Aorta (tissue), 5 donors: ENCODE data around the gene EPB41L4A. TPM values are rescaled to one million over a fixed set of nuclear protein-coding genes. Genes with fewer than 3 reads are reported as not detected.

Experiments used
- ATAC-seq: fragments of 200-7000 bp; cut with Tn5 transposase; one replicate; pipeline ENCODE4 v1.9.1; 2022; ENCODE audit warnings: moderate library complexity; ENCODE audit not compliant: low FRiP score
- DNase-seq, 2 donors: peaks; one replicate each; pipeline ENCODE4 v3.0.0-alpha.2; 2020
- H3K27ac ChIP-seq, 2 donors: one replicate each; pipeline ENCODE4 v1.5.1; 2013; ENCODE audit warnings: low read length in 2 of 2, mild to moderate bottlenecking in 2 of 2, moderate library complexity in 2 of 2, control low read depth in 1 of 2, inconsistent platforms in 1 of 2, low read depth in 1 of 2
- H3K27me3 ChIP-seq, 2 donors: one replicate each; pipeline ENCODE4 v1.6.1; 2013; ENCODE audit warnings: control low read depth in 1 of 2, low read length in 1 of 2, mild to moderate bottlenecking in 1 of 2, moderate library complexity in 1 of 2; ENCODE audit not compliant: insufficient read depth in 2 of 2, control insufficient read depth in 1 of 2
- H3K36me3 ChIP-seq, 2 donors: one replicate each; pipeline ENCODE4 v1.6.1; 2013; ENCODE audit warnings: control low read depth in 1 of 2, low read length in 1 of 2, mild to moderate bottlenecking in 1 of 2; ENCODE audit not compliant: insufficient read depth in 2 of 2, control insufficient read depth in 1 of 2
- H3K4me1 ChIP-seq, 2 donors: one replicate each; pipeline ENCODE4 v1.6.1; 2013; ENCODE audit warnings: low read length in 2 of 2, control low read depth in 1 of 2, mild to moderate bottlenecking in 1 of 2, moderate library complexity in 1 of 2; ENCODE audit not compliant: insufficient read depth in 2 of 2, control insufficient read depth in 1 of 2
- H3K4me3 ChIP-seq, 2 donors: one replicate each; pipeline ENCODE4 v1.5.1; 2013; ENCODE audit warnings: low read length in 2 of 2, control low read depth in 1 of 2, mild to moderate bottlenecking in 1 of 2
- H3K9me3 ChIP-seq: one replicate; pipeline ENCODE4 v1.6.1; 2013; ENCODE audit warnings: mild to moderate bottlenecking, low read length; ENCODE audit not compliant: control insufficient read depth
- WGBS, 2 donors: extraction: QIAGEN DNeasy Blood & Tissue Kit; methylation state at CpG; one replicate each; pipeline ENCODE4 v1.1.7; 2013; 5-methylcytosine and 5-hydroxymethylcytosine counted together
- intact Hi-C, 2 donors: fragments of 100-400 bp; cut with DNase I; formaldehyde crosslinking; loops; one replicate each; pipeline versions ENCODE4 v1.14.2 to v1.15.0; 2022
- polyA plus RNA-seq, 2 donors: library from polyadenylated mRNA; stranded (reverse); fragments of 200-250 nt; gene quantifications; one replicate each; pipeline ENCODE4 v1.2.3, GENCODE V29; 2013
- total RNA-seq, 2 donors: library from RNA; stranded (reverse); fragmentation: NEBNext Ultra II Directional; extraction: Animal tissue kit (Norgen Biotek cat#: 25700); gene quantifications; one replicate each; pipeline ENCODE4 v1.2.1, GENCODE V29; 2021
- donor health status: healthy with polysubstance abuse.
- donor health status: Bipolar disorder and iron deficiency.
- donor health status: DM: no; HTN: no; CAD: no.
- donor health status: DM: no; HTN: no; CAD: no.
- donor health status: DM: yes; HTN: yes; CAD: no.

The EPB41L4A gene
- total and polyA plus RNA-seq, 4 donors = 4.4 to 39.3 (median 22.4) TPM

DNA sequence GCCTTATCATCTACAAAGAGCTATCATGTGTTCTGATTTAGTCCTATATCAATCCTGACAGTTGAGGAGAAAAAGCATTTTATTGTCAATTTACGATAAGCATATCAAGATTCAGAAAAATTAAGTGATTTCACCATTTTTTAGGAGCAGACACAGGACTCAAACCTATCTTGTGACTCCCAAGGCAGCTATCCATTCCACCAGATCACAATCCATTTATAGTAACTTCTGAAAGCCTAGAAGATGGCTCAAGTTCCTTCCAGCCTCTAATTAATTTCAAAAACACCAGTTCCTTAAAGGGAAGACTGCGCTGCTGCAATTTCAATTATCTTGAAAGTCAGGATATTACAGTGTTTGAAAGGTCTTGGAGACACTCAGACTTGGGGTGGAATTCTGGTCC is 114.3 kb downstream of the EPB41L4A start:
- DNase-seq = no peak
- ATAC-seq = no peak
- H3K9me3 ChIP-seq = no peaks in the 10 kb centered on the region
- H3K4me1 ChIP-seq = no peaks in the 10 kb centered on the region
- intact Hi-C loops = no loop called here
- H3K36me3 ChIP-seq = peaks cover 0 to 2% of the 10 kb centered on the region in 2 donors
- H3K27me3 ChIP-seq = no peaks in the 10 kb centered on the region
- H3K27ac ChIP-seq = no peak overlapping the region
- no peak overlapping the region for H3K4me3 ChIP-seq
- WGBS, 2 donors = 97 to 100% methylated on average over 2 of the region's 2 CpGs

DNA sequence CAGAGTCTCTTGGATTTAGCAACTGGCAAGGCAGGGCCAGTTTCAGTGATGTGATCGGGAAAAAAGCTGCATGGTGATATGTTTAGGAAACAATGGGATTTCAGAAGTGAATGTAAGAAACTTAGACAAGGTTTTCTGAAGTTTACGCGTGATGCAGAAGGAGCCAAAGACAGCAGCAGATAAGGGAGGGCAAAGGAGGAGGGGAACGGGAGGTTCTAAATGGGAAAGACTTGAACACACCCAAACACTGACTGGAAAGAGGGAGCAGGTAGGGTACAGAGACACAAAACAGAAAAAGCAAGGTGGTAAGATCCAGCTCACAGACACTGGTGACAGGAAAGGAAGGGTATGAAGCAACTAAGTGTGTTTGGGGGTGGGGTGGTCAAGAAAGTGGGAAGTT is 115.4 kb downstream of the EPB41L4A start:
- ATAC-seq (no peak), DNase-seq (no peak)
- Histone ChIP-seq H3K9me3 (no peaks in the 10 kb centered on the region), H3K36me3 (peaks cover 0 to 2% of the 10 kb centered on the region in 2 donors), H3K27me3 (no peaks in the 10 kb centered on the region), H3K4me1 (no peaks in the 10 kb centered on the region), H3K27ac (no peak overlapping the region), H3K4me3 (no peak overlapping the region)
- intact Hi-C loops = no loop called here
- WGBS, 2 donors = 39 to 53% methylated on average over 4 of the region's 4 CpGs

DNA sequence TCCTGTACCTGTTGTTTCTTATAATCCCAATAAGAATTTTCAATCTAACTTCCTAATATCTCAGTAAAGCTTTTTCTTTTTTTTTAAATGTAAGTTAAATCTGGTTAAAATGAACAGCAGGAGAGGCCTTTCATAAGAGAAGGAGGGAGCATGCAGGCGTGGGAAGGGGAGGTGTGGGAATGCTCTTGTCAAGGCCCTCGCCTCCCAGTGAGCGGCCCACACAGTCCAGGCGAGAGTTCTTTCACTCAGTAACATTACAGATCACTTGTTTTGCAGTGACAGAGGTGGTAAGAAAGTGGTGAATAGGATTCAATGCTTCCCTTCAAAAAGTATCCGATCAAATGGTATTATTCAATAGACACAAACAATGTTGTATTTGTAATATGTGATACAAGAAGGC is 125.0 kb downstream of the EPB41L4A start:
- no peak for ATAC-seq
- WGBS, 2 donors = 93 to 97% methylated on average over 5 of the region's 5 CpGs
- no peak for DNase-seq
- intact Hi-C loops = no loop called here
- no peaks in the 10 kb centered on the region for H3K27me3 ChIP-seq
- no peaks in the 10 kb centered on the region for H3K36me3 ChIP-seq
- no peaks in the 10 kb centered on the region for H3K4me1 ChIP-seq
- no peaks in the 10 kb centered on the region for H3K9me3 ChIP-seq
- H3K27ac ChIP-seq = no peak overlapping the region
- H3K4me3 ChIP-seq = no peak overlapping the region

DNA sequence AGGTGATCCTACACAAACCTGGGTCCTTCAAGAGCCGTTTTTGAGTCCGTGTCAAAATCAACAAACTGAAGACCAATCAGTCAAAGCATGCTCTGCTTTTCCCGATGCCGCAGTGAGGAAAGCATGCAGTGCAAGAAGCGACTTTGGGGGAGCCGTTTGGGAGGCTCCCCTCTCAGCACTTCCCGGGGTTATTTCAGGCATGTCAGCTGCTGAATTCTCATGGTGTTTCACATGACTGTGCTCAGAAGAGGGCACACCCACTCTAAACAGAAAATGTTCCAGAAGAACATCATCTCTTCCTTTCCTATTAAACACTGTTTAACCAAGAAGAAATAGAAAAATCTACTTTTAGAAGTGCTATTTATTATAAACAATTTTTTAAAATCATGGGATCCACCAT is 125.5 kb downstream of the EPB41L4A start:
- ATAC-seq (no peak), DNase-seq (no peak)
- Histone ChIP-seq H3K4me1 (no peaks in the 10 kb centered on the region), H3K27me3 (no peaks in the 10 kb centered on the region), H3K9me3 (no peaks in the 10 kb centered on the region), H3K36me3 (no peaks in the 10 kb centered on the region), H3K27ac (no peak overlapping the region), H3K4me3 (no peak overlapping the region)
- 54 to 73% methylated on average over 7 of the region's 7 CpGs for WGBS, 2 donors
- intact Hi-C loops = no loop called here

DNA sequence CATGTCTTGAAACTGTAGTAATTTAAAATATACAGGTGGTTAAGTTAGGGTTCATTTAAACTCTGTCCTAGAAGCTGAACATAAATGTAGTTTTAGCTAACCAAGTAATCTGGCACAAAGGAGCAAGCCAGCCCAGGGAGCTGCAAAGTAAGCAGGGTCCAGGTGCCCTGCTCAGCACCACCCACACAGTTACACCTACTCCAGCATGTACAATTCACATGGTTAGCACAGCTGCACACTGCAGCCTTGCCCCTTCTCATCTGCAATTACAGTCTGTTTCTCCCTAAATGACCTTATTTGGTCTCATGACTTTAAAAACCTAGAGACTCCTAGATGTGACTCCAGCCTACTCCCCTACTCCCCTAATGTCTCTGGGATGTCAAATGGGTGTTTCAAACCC is 128.4 kb downstream of the EPB41L4A start:
- Histone ChIP-seq H3K27ac (no peak overlapping the region), H3K36me3 (no peaks in the 10 kb centered on the region), H3K4me3 (no peak overlapping the region), H3K4me1 (no peaks in the 10 kb centered on the region), H3K27me3 (no peaks in the 10 kb centered on the region), H3K9me3 (no peaks in the 10 kb centered on the region)
- DNase-seq = no peak
- intact Hi-C loops = no loop called here
- no peak for ATAC-seq

DNA sequence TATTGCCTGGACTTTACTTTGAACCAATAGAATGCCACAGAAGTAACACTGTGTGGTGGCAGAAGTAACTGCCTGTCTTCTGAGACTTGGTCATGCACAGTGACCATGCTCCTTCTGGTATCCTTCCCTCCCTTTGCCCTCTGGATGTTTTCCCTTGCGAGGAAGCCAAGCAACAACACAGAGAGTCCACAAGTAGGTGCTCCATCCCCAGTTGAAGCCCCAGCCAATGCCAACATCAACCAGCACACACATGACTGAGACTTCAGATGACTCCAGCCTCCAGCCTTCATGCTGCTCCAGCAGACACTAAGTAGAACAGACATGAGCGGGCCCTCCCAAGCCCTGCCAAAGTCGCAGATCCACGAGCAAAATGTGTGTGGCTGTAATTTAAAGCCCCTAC is 129.6 kb downstream of the EPB41L4A start:
- Histone ChIP-seq H3K4me3 (no peak overlapping the region), H3K9me3 (no peaks in the 10 kb centered on the region), H3K27ac (no peak overlapping the region), H3K4me1 (no peaks in the 10 kb centered on the region), H3K27me3 (no peaks in the 10 kb centered on the region), H3K36me3 (no peaks in the 10 kb centered on the region)
- no peak for ATAC-seq
- intact Hi-C loops = no loop called here
- 89 to 96% methylated on average over 4 of the region's 4 CpGs for WGBS, 2 donors
- no peak for DNase-seq

DNA sequence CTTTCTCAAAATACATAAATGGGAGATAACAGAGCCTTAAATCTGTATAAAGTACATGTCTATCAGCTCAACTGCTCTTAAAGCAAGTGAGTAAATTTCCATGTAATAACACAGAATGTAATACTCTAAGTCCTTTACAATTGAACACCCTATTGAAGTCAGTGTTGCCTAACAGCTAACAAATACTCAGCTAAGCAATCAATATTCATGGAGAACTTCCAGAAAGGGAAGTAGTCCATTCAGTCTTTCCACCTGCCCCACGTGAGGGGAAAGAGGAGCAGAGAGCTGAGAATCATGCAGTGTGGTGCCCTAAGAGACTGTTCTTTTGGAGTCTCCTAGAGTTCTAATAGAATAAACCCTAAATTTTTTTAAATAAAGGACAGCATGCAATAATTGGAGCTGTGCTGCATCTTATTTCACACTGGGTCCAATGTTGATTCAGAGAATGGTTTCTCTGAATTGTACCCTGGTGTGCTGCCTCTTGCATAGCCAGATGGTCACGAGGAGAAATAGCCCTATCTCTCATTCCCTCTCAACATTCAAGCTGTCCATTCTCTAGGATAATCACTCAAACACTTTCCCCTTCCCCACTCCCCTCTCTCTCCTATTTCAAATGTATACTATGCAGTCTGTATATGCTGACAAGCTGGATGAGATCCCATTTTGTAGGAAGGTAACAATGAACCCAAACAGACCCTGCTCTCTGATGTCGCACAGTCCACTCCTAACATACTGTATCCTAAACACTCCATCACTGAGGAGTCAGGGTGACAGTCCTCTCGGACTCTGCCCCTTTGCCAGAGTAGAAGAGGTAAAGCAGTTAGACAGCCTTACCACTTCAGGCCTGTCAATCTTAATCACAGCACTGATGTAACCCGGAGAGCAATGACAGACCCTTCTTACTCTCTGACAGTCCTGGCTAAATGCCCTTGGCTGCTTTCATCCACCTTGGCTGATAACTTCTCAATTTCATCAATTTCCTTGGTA is 134.8 kb downstream of the EPB41L4A start:
- no peaks in the 10 kb centered on the region for H3K4me1 ChIP-seq
- H3K27ac ChIP-seq = no peak overlapping the region
- H3K4me3 ChIP-seq = no peak overlapping the region
- ATAC-seq = no peak
- H3K27me3 ChIP-seq = no peaks in the 10 kb centered on the region
- DNase-seq = no peak
- H3K36me3 ChIP-seq = no peaks in the 10 kb centered on the region
- intact Hi-C loops = no loop called here
- WGBS, 2 donors = 87% methylated on average over 5 of the region's 5 CpGs
- no peaks in the 10 kb centered on the region for H3K9me3 ChIP-seq

DNA sequence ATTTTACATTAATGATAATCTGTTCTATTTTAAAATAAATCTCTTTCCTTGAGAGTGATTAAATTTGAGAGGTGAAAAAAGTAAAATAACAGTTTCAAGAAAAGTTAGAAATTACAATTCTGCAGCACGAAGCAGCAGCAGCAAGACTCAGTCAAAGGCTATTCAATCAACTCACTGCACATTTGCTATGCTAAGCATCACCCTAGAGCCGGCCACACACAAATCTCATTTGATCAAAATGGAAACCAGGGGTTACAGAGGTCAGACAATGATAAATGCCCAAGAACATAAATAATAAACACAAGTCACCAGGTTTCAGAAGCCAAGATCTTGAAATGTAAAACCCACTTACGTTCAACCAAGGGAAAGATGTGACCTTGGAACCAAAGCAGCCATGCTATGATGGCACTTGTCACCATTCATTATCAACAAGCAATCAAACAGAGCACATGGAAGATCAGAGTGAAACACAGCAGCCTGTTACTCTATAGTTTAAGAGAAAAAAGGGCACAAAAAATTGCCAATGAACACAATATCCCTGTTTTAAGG is 136.0 kb downstream of the EPB41L4A start:
- ATAC-seq (no peak), DNase-seq (no peak)
- Histone ChIP-seq H3K36me3 (no peaks in the 10 kb centered on the region), H3K27ac (no peak overlapping the region), H3K4me1 (no peaks in the 10 kb centered on the region), H3K27me3 (no peaks in the 10 kb centered on the region), H3K4me3 (no peak overlapping the region), H3K9me3 (no peaks in the 10 kb centered on the region)
- WGBS, 2 donors = 84 to 88% methylated on average over 3 of the region's 3 CpGs
- intact Hi-C loops = no loop called here

DNA sequence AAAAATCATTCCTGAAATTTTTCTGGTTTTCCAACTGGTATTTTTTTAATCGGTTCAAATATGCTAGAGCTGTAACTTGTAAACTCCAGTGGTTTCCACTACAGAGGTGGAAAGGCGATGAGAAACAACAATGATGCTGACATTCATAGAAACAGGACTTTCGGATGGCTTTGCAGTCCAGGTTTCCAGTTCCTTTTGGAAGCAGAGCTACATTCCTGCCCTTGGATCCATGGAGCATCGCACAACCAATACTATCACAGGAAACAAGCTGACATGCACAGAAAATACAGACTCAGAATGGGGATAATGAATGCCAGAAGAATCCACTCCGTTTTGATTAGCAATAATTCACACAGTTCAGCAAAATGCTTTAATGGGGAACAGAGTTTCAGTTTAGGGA is 140.0 kb downstream of the EPB41L4A start:
- ATAC-seq = no peak
- intact Hi-C loops = no loop called here

More for the DNA sequence above, 140.0 kb downstream of the EPB41L4A start:
- no peaks in the 10 kb centered on the region for H3K36me3 ChIP-seq
- no peak overlapping the region for H3K4me3 ChIP-seq
- H3K27ac ChIP-seq = no peak overlapping the region
- no peaks in the 10 kb centered on the region for H3K4me1 ChIP-seq
- WGBS, 2 donors = 64 to 66% methylated on average over 5 of the region's 5 CpGs
- no peaks in the 10 kb centered on the region for H3K9me3 ChIP-seq
- no peaks in the 10 kb centered on the region for H3K27me3 ChIP-seq
- no peak for DNase-seq
